Keratinocyte (primary cell): ENCODE results near the gene VGLL3. TPM values are rescaled to one million over a fixed set of nuclear protein-coding genes. Genes with fewer than 3 reads are reported as not detected.

Experiments
- DNase-seq: peaks from one replicate; pipeline ENCODE4 v3.0.0-alpha.2; 2011; ENCODE audit warnings: low read depth, missing footprints, low spot score
- FAIRE-seq: peaks from 2 replicates; lab custom pipeline; 2011; peaks lifted over from hg19 to GRCh38; lab: Jason Lieb, UNC
- H2AFZ ChIP-seq: 2 replicates; pipeline ENCODE4 v1.6.0; 2012; ENCODE audit warnings: low read length, control low read depth, inconsistent platforms; ENCODE audit not compliant: control insufficient read depth
- H3K27ac ChIP-seq: 2 replicates; pipeline ENCODE4 v1.5.1; 2011; ENCODE audit warnings: low read length; ENCODE audit not compliant: control insufficient read depth, insufficient read depth
- H3K27me3 ChIP-seq: 3 replicates; pipeline ENCODE4 v1.6.0; 2011; ENCODE audit warnings: low read length; ENCODE audit not compliant: control insufficient read depth, insufficient read depth; ENCODE audit errors: extremely low read depth
- H3K36me3 ChIP-seq, 2 experiments: 2 replicates in 1 of 2; 3 replicates in 1 of 2; pipeline ENCODE4 v1.5.1; 2011; ENCODE audit warnings: low read length in 2 of 2, mild to moderate bottlenecking in 1 of 2; ENCODE audit not compliant: control insufficient read depth in 2 of 2, insufficient read depth in 2 of 2; ENCODE audit errors: extremely low read depth in 1 of 2
- H3K4me1 ChIP-seq: 3 replicates; pipeline ENCODE4 v1.5.1; 2011; ENCODE audit warnings: low read length; ENCODE audit not compliant: control insufficient read depth, insufficient read depth; ENCODE audit errors: extremely low read depth
- H3K4me2 ChIP-seq: 3 replicates; pipeline ENCODE4 v1.6.0; 2011; ENCODE audit warnings: low read depth, low read length; ENCODE audit not compliant: control insufficient read depth, insufficient read depth; ENCODE audit errors: extremely low read depth
- H3K4me3 ChIP-seq, 3 experiments: fragments of 200-600 bp in 1 of 3; sonication (generic) in 1 of 3; 2 replicates in 2 of 3; 3 replicates in 1 of 3; pipeline ENCODE4 v1.5.1; 2011 to 2016; ENCODE audit warnings: low read length in 3 of 3, mild to moderate bottlenecking in 3 of 3, control low read depth in 2 of 3, inconsistent platforms in 1 of 3, low read depth in 1 of 3, mixed read lengths in 1 of 3, mixed run types in 1 of 3, moderate library complexity in 1 of 3; ENCODE audit not compliant: control insufficient read depth in 2 of 3, insufficient read depth in 2 of 3; ENCODE audit errors: extremely low read depth in 1 of 3
- H3K79me2 ChIP-seq: 2 replicates; pipeline ENCODE4 v1.6.0; 2012; ENCODE audit warnings: low read length; ENCODE audit not compliant: control insufficient read depth, insufficient read depth
- H3K9ac ChIP-seq: 3 replicates; pipeline ENCODE4 v1.6.0; 2011; ENCODE audit warnings: low read length; ENCODE audit not compliant: control insufficient read depth, insufficient read depth; ENCODE audit errors: extremely low read depth
- H3K9me1 ChIP-seq: 3 replicates; pipeline ENCODE4 v1.6.0; 2011; ENCODE audit warnings: low read length; ENCODE audit not compliant: control insufficient read depth, insufficient read depth; ENCODE audit errors: extremely low read depth
- H3K9me3 ChIP-seq: 2 replicates; pipeline ENCODE4 v1.5.1; 2012; ENCODE audit warnings: low read depth, low read length; ENCODE audit not compliant: control insufficient read depth
- H4K20me1 ChIP-seq: 3 replicates; pipeline ENCODE4 v1.6.0; 2011; ENCODE audit warnings: low read length; ENCODE audit not compliant: control insufficient read depth, insufficient read depth; ENCODE audit errors: extremely low read depth
- CTCF ChIP-seq, 3 experiments: IDR thresholded peaks in 1 of 3; conservative IDR thresholded peaks in 1 of 3; optimal IDR thresholded peaks in 1 of 3; 2 replicates in 2 of 3; 3 replicates in 1 of 3; pipeline versions ENCODE3 to v1.5.1; 2011; ENCODE audit warnings: low read length in 3 of 3, mild to moderate bottlenecking in 3 of 3, moderate library complexity in 2 of 3, control low read depth in 1 of 3, inconsistent platforms in 1 of 3; ENCODE audit not compliant: insufficient read depth in 2 of 3; ENCODE audit errors: extremely low read depth in 1 of 3
- EZH2 ChIP-seq: IDR thresholded peaks from one replicate; pipeline ENCODE4 v1.6.1; 2012; ENCODE audit warnings: inconsistent platforms, mild to moderate bottlenecking, low read length, moderate library complexity
- dilution Hi-C: fragments of 300-500 bp; cut with MboI; formaldehyde crosslinking; loops from one replicate; pipeline ENCODE4 v1.7.0; 2020; ENCODE audit warnings: low sequenced_read_pairs; ENCODE audit not compliant: extremely low pct_ligation_motif_present
- polyA minus RNA-seq, 3 experiments: library from RNA; depleted of rRNA, polyadenylated mRNA; stranded (reverse); fragments of >200 nt; gene quantifications; 1 replicate in 1 of 3; 2 replicates in 1 of 3; 3 replicates in 1 of 3; pipeline ENCODE4 v1.2.3, GENCODE V29; 2011
- polyA plus RNA-seq, 5 experiments: library from polyadenylated mRNA; depleted of rRNA in 3 of 5; stranded (reverse) in 3 of 5; stranded (forward) in 1 of 5; unstranded in 1 of 5; fragments of >200 nt; gene quantifications; 1 replicate in 1 of 5; 2 replicates in 3 of 5; 3 replicates in 1 of 5; pipeline versions ENCODE4 v1.2.1 to v1.2.3, GENCODE V29; 2011 to 2012; ENCODE audit warnings: missing spikeins in 2 of 5, low read depth in 1 of 5, low replicate concordance in 1 of 5

Gene VGLL3
- 2.4 to 6.7 TPM (median 2.6 TPM) in 3 replicates for polyA plus RNA-seq
- polyA plus RNA-seq (2011; ENCODE audit: low read depth): 3.9 TPM
- 2.7 and 3.3 TPM in 2 replicates for polyA plus RNA-seq (2011; cell fraction: cytosol; rRNA removed)
- polyA plus RNA-seq (2011; cell fraction: nucleus; rRNA removed): 4.2 and 5.6 TPM in 2 replicates
- 1.8 and 6.5 TPM in 2 replicates for polyA plus RNA-seq (2012; ENCODE audit: low replicate concordance)
- polyA minus RNA-seq: 15.5 to 31.3 TPM (median 23.4 TPM) in 3 replicates
- polyA minus RNA-seq (2011; cell fraction: cytosol; rRNA and poly(A)+ RNA removed): 6.5 TPM
- 3.5 and 5.8 TPM in 2 replicates for polyA minus RNA-seq (2011; cell fraction: nucleus; rRNA and poly(A)+ RNA removed)

- peak within 1 kb of the TSS; percentile 64 for H3K9ac ChIP-seq
- DNase-seq (no peak), FAIRE-seq (no peak)
- no peaks in the 10 kb centered on the region for H4K20me1 ChIP-seq
- peak within 1 kb of the TSS; percentile 11 for H3K27ac ChIP-seq
- H3K4me2 ChIP-seq: peak within 1 kb of the TSS; percentile 82
- H3K9me1 ChIP-seq: no peaks in the 10 kb centered on the region
- H3K36me3 ChIP-seq: no peaks in the 10 kb centered on the region
- dilution Hi-C loops: no loop called here
- peak in 1 of 3 experiments; percentile 24 for TF ChIP-seq CTCF (optimal IDR thresholded peaks at IDR 0.05 in 1 of 3, IDR thresholded peaks at IDR 0.05 in 1 of 3, conservative IDR thresholded peaks at IDR 0.05 in 1 of 3; ENCODE audit: extremely low read depth in 1 of 3, insufficient read depth in 2 of 3, low read length in 3 of 3)
- TF ChIP-seq EZH2: peak; percentile 16
- H2AFZ ChIP-seq: peak within 1 kb of the TSS; percentile 93
- H3K79me2 ChIP-seq: no peaks in the 10 kb centered on the region
- H3K27me3 ChIP-seq: peaks cover 11% of the 10 kb centered on the region
- no peaks in the 10 kb centered on the region for H3K9me3 ChIP-seq
- H3K4me3 ChIP-seq: peak within 1 kb of the TSS; percentile 58 to 71 (median 63)
- H3K4me1 ChIP-seq: peaks cover 6% of the 10 kb centered on the region
Observed at GRCh38 chr3:86990734-86991481, at the start of gene VGLL3. TSS of gene VGLL3 (minus strand) at chr3:86991149. CDS start at chr3:86990743, 406 bp downstream.

GRCh38 chr3:87037652-87038051 lies 46.7 kb upstream of the VGLL3 start:
- H3K4me1 ChIP-seq: no peaks in the 10 kb centered on the region
- no peak overlapping the region for H3K9ac ChIP-seq
- TF ChIP-seq EZH2 (no peak), CTCF (optimal IDR thresholded peaks at IDR 0.05 in 1 of 3, IDR thresholded peaks at IDR 0.05 in 1 of 3, conservative IDR thresholded peaks at IDR 0.05 in 1 of 3; ENCODE audit: extremely low read depth in 1 of 3, insufficient read depth in 2 of 3, low read length in 3 of 3) (no peak)
- no peaks in the 10 kb centered on the region for H3K9me3 ChIP-seq
- no peak overlapping the region for H3K4me2 ChIP-seq
- H3K79me2 ChIP-seq: no peaks in the 10 kb centered on the region
- no peak overlapping the region for H2AFZ ChIP-seq
- no peaks in the 10 kb centered on the region for H4K20me1 ChIP-seq
- no peaks in the 10 kb centered on the region for H3K27me3 ChIP-seq
- DNase-seq (no peak), FAIRE-seq (no peak)
- no peak overlapping the region for H3K27ac ChIP-seq
- dilution Hi-C loops: no loop called here
- H3K36me3 ChIP-seq: no peaks in the 10 kb centered on the region
- H3K4me3 ChIP-seq: no peak overlapping the region
- no peaks in the 10 kb centered on the region for H3K9me1 ChIP-seq
